Frontal cortex (tissue), 4 donors: ENCODE results near the gene CERS1. TPM values are rescaled to one million over a fixed set of nuclear protein-coding genes. Genes with fewer than 3 reads are reported as not detected.

Experiments used
- DNase-seq, 2 donors: peaks; one replicate each; pipeline ENCODE4 v3.0.0; 2012; ENCODE audit warnings: low spot score in 2 of 2
- FAIRE-seq: peaks from 2 replicates; lab custom pipeline; 2012; peaks lifted over from hg19 to GRCh38; lab: Jason Lieb, UNC
- total RNA-seq: library from RNA; depleted of rRNA; stranded (reverse); fragments of >200 nt; gene quantifications from one replicate; pipeline ENCODE4 v1.2.3, GENCODE V29; 2014
- donor health status: control.
- donor health status: control.
- donor health status: control.

The CERS1 gene
- total RNA-seq, 1 donor from 2014 or later = 21.2 TPM

GRCh38 chr19:18845961-18846360, 50.0 kb downstream of the CERS1 start:
- no peak for FAIRE-seq

GRCh38 chr19:18844806-18845329, 51.1 kb downstream of the CERS1 start:
- DNase-seq = no peak
- no peak for FAIRE-seq

More at GRCh38 chr19:18845961-18846360, 50.0 kb downstream of the CERS1 start:
- DNase-seq = no peak

GRCh38 chr19:18843960-18844359, 52.0 kb downstream of the CERS1 start:
- DNase-seq (no peak), FAIRE-seq (no peak)

- no peak for DNase-seq
- no peak for FAIRE-seq
These were observed 53.8 kb downstream of the CERS1 start for GRCh38 chr19:18842166-18842565.

GRCh38 chr19:18841400-18841799, 54.6 kb downstream of the CERS1 start:
- FAIRE-seq (no peak), DNase-seq (no peak)

- FAIRE-seq (no peak), DNase-seq (no peak)
These were observed 55.4 kb downstream of the CERS1 start for GRCh38 chr19:18840288-18841267.

GRCh38 chr19:18839465-18840287, 56.3 kb downstream of the CERS1 start:
- FAIRE-seq (no peak), DNase-seq (no peak)

GRCh38 chr19:18834644-18834984, 61.3 kb downstream of the CERS1 start:
- DNase-seq = no peak
- FAIRE-seq = no peak

- FAIRE-seq (no peak), DNase-seq (peak; percentile 13 to 16)
These were observed 61.9 kb downstream of the CERS1 start for GRCh38 chr19:18833849-18834643.

- no peak for FAIRE-seq
- DNase-seq = no peak
These were observed 62.8 kb downstream of the CERS1 start for GRCh38 chr19:18833141-18833476.

- DNase-seq = no peak
These were observed 63.4 kb downstream of the CERS1 start for GRCh38 chr19:18832306-18833140.

GRCh38 chr19:18831524-18832305, 64.2 kb downstream of the CERS1 start, which contains the start of gene UPF1:
Gene UPF1 (plus strand): TSS chr19:18831959. CDS start chr19:18832210, 251 bp downstream.
- DNase-seq = peak; percentile 95
- FAIRE-seq = no peak

More at GRCh38 chr19:18832306-18833140, 63.4 kb downstream of the CERS1 start:
- FAIRE-seq = no peak

GRCh38 chr19:18830488-18830887, 65.5 kb downstream of the CERS1 start:
- DNase-seq = no peak
- no peak for FAIRE-seq

GRCh38 chr19:18828786-18829185, 67.2 kb downstream of the CERS1 start:
- FAIRE-seq (no peak), DNase-seq (no peak)
